Right renal pelvis (tissue), 4 donors: ENCODE measurements around the gene CTRL. TPM values are rescaled to one million over a fixed set of nuclear protein-coding genes. Genes with fewer than 3 reads are reported as not detected.

Source experiments
- DNase-seq, 4 donors: peaks; one replicate each; pipeline ENCODE4 v3.0.0-alpha.2; 2013; ENCODE audit warnings: low read depth in 4 of 4, low spot score in 3 of 4, missing footprints in 1 of 4
- polyA plus RNA-seq, 4 donors: library from polyadenylated mRNA; unstranded; fragments of 120-200 nt; gene quantifications; one replicate each; pipeline ENCODE4 v1.2.1, GENCODE V29; 2013; ENCODE audit not compliant: insufficient read length in 4 of 4

CTRL gene
- polyA plus RNA-seq, 4 donors = 3.0 to 8.9 (median 5.7) TPM

- no peak for DNase-seq
Observed at GRCh38 chr16:67963662-67964321, 32.1 kb upstream of the CTRL start.

GRCh38 chr16:67963292-67963661, 31.6 kb upstream of the CTRL start:
- no peak for DNase-seq

- DNase-seq = no peak
Observed at GRCh38 chr16:67962135-67962534, 30.5 kb upstream of the CTRL start.

- no peak for DNase-seq
Observed at GRCh38 chr16:67961551-67961957, 29.9 kb upstream of the CTRL start.

- no peak for DNase-seq
Observed at GRCh38 chr16:67959536-67960329, 28.1 kb upstream of the CTRL start.

- no peak for DNase-seq
Observed at GRCh38 chr16:67957622-67958021, 26.0 kb upstream of the CTRL start.

GRCh38 chr16:67954421-67955196, 22.9 kb upstream of the CTRL start:
- no peak for DNase-seq

GRCh38 chr16:67953641-67954375, 22.1 kb upstream of the CTRL start:
- no peak for DNase-seq

GRCh38 chr16:67951485-67951884, 19.8 kb upstream of the CTRL start:
- no peak for DNase-seq

GRCh38 chr16:67950335-67950843, 18.7 kb upstream of the CTRL start:
- no peak for DNase-seq

GRCh38 chr16:67949645-67950044, 18.0 kb upstream of the CTRL start:
- DNase-seq = no peak

- no peak for DNase-seq
Observed at GRCh38 chr16:67948015-67948414, 16.4 kb upstream of the CTRL start.

- no peak for DNase-seq
Observed at GRCh38 chr16:67946966-67947558, 15.4 kb upstream of the CTRL start.

GRCh38 chr16:67946128-67946569, 14.5 kb upstream of the CTRL start:
- DNase-seq = no peak

GRCh38 chr16:67945392-67945933, 13.8 kb upstream of the CTRL start:
- no peak for DNase-seq

GRCh38 chr16:67944690-67945391, 13.2 kb upstream of the CTRL start:
- no peak for DNase-seq

GRCh38 chr16:67943619-67944504, 12.2 kb upstream of the CTRL start, which contains the start of gene LCAT:
Gene LCAT (minus strand): TSS chr16:67944120. CDS start chr16:67944101, 19 bp downstream.
- no peak for DNase-seq

- no peak for DNase-seq
Observed at GRCh38 chr16:67943256-67943618, 11.6 kb upstream of the CTRL start.
